Liver (tissue), 9 donors: ENCODE data around the gene CCR9. TPM values are rescaled to one million over a fixed set of nuclear protein-coding genes. Genes with fewer than 3 reads are reported as not detected.

ENCODE experiments used
- DNase-seq: peaks from one replicate; pipeline ENCODE4 v3.0.0-alpha.2; 2017; ENCODE audit warnings: low spot score
- H3K27ac ChIP-seq, 2 donors: one replicate each; pipeline ENCODE4 v1.7.0; 2013; ENCODE audit warnings: inconsistent platforms in 2 of 2, low read length in 2 of 2, control low read depth in 1 of 2, low read depth in 1 of 2, mild to moderate bottlenecking in 1 of 2
- H3K27me3 ChIP-seq, 4 donors: one replicate each; pipeline versions ENCODE4 v1.6.1 to v1.7.0; 2013; ENCODE audit warnings: low read length in 3 of 4, inconsistent platforms in 1 of 4, mild to moderate bottlenecking in 1 of 4, moderate library complexity in 1 of 4; ENCODE audit not compliant: control insufficient read depth in 4 of 4, insufficient read depth in 4 of 4
- H3K36me3 ChIP-seq, 4 donors: one replicate each; pipeline versions ENCODE4 v1.6.1 to v1.7.0; 2013; ENCODE audit warnings: low read length in 3 of 4, mild to moderate bottlenecking in 3 of 4, low read depth in 1 of 4, moderate library complexity in 1 of 4; ENCODE audit not compliant: control insufficient read depth in 4 of 4, insufficient read depth in 3 of 4
- H3K4me1 ChIP-seq, 4 donors: one replicate each; pipeline versions ENCODE4 v1.6.1 to v1.7.0; 2013; ENCODE audit warnings: low read length in 3 of 4, mild to moderate bottlenecking in 3 of 4, moderate library complexity in 1 of 4; ENCODE audit not compliant: control insufficient read depth in 4 of 4, insufficient read depth in 4 of 4
- H3K4me3 ChIP-seq, 3 donors: one replicate each; pipeline versions ENCODE4 v1.6.1 to v1.7.0; 2013; ENCODE audit warnings: low read length in 3 of 3, control low read depth in 1 of 3, low read depth in 1 of 3, mild to moderate bottlenecking in 1 of 3
- H3K9ac ChIP-seq, 2 donors: one replicate each; pipeline ENCODE4 v1.7.0; 2013; ENCODE audit warnings: low read length in 2 of 2, mild to moderate bottlenecking in 2 of 2, moderate library complexity in 2 of 2, control low read depth in 1 of 2, low read depth in 1 of 2
- H3K9me3 ChIP-seq, 4 donors: one replicate each; pipeline versions ENCODE4 v1.6.1 to v1.7.0; 2013; ENCODE audit warnings: low read length in 3 of 4; ENCODE audit not compliant: control insufficient read depth in 4 of 4
- ATF3 ChIP-seq: IDR thresholded peaks from 2 replicates; pipeline ENCODE4 v1.6.1; 2016; ENCODE audit warnings: antibody characterized with exemption
- CTCF ChIP-seq: fragments of 150-350 bp; IDR thresholded peaks from 2 replicates; pipeline ENCODE4 v1.5.1; 2017; ENCODE audit warnings: improper control_type of control experiment, low read depth, low read length; ENCODE audit not compliant: missing input control
- EGR1 ChIP-seq, 2 donors: IDR thresholded peaks; 2 replicates each; pipeline ENCODE4 v1.6.1; 2016 to 2018; ENCODE audit warnings: antibody characterized with exemption in 2 of 2, low read depth in 2 of 2
- FOXA1 ChIP-seq: IDR thresholded peaks from 2 replicates; pipeline ENCODE4 v1.6.1; 2016; ENCODE audit warnings: antibody characterized with exemption
- FOXA2 ChIP-seq: IDR thresholded peaks from 2 replicates; pipeline ENCODE4 v1.6.1; 2016; ENCODE audit warnings: antibody characterized with exemption
- GABPA ChIP-seq, 2 donors: IDR thresholded peaks in 1 of 2; conservative IDR thresholded peaks in 1 of 2; 2 replicates each; pipeline ENCODE4 v1.6.1; 2016; ENCODE audit warnings: antibody characterized with exemption in 2 of 2, mild to moderate bottlenecking in 1 of 2, moderate library complexity in 1 of 2
- HNF4A ChIP-seq, 2 donors: conservative IDR thresholded peaks; 2 replicates each; pipeline ENCODE4 v1.6.1; 2016; ENCODE audit warnings: antibody characterized with exemption in 2 of 2, mild to moderate bottlenecking in 2 of 2
- HNF4G ChIP-seq: IDR thresholded peaks from 2 replicates; pipeline ENCODE4 v1.6.1; 2016; ENCODE audit warnings: antibody characterized with exemption
- JUND ChIP-seq, 2 donors: IDR thresholded peaks; 2 replicates each; pipeline ENCODE4 v1.6.1; 2016; ENCODE audit warnings: antibody characterized with exemption in 2 of 2
- MAX ChIP-seq: IDR thresholded peaks from 2 replicates; pipeline ENCODE4 v1.6.1; 2016; ENCODE audit warnings: antibody characterized with exemption
- NR2F2 ChIP-seq: IDR thresholded peaks from 2 replicates; pipeline ENCODE4 v1.6.1; 2016; ENCODE audit warnings: antibody characterized with exemption
- RAD21 ChIP-seq, 2 donors: IDR thresholded peaks; 2 replicates each; pipeline ENCODE4 v1.6.1; 2016; ENCODE audit warnings: antibody characterized with exemption in 2 of 2, mild to moderate bottlenecking in 2 of 2
- REST ChIP-seq: IDR thresholded peaks from 2 replicates; pipeline ENCODE4 v1.6.1; 2016; ENCODE audit warnings: antibody characterized with exemption, mild to moderate bottlenecking
- RXRA ChIP-seq, 2 donors: IDR thresholded peaks; 2 replicates each; pipeline ENCODE4 v1.6.1; 2017 to 2018; ENCODE audit warnings: antibody characterized with exemption in 2 of 2, mild to moderate bottlenecking in 1 of 2
- SP1 ChIP-seq: IDR thresholded peaks from 2 replicates; pipeline ENCODE4 v1.6.1; 2018; ENCODE audit warnings: antibody characterized with exemption, mild to moderate bottlenecking
- TAF1 ChIP-seq: conservative IDR thresholded peaks from 2 replicates; pipeline ENCODE4 v1.6.1; 2016; ENCODE audit warnings: antibody characterized with exemption, mild to moderate bottlenecking
- ZBTB33 ChIP-seq: IDR thresholded peaks from 2 replicates; pipeline ENCODE4 v1.6.1; 2016; ENCODE audit warnings: antibody characterized with exemption
- whole genome bisulfite sequencing: extraction: QIAGEN DNeasy Blood & Tissue Kit; methylation state at CpG from one replicate; pipeline ENCODE4 v1.1.7; 2013; 5-methylcytosine and 5-hydroxymethylcytosine counted together
- polyA plus RNA-seq, 2 donors: library from polyadenylated mRNA; stranded (reverse) in 1 of 2; unstranded in 1 of 2; fragments of 200-250 nt in 1 of 2; fragments of >200 nt in 1 of 2; fragmentation: Nextera tagmentation in 1 of 2; extraction: Ambion mirVana in 1 of 2; gene quantifications; one replicate each; pipeline versions ENCODE4 v1.2.1 to v1.2.3, GENCODE V29; 2013 to 2015
- total RNA-seq, 2 donors: library from RNA; depleted of rRNA; stranded (reverse); fragments of >200 nt; gene quantifications; one replicate each; pipeline ENCODE4 v1.2.3, GENCODE V29; 2014
- donor health status: healthy.
- donor health status: healthy.
- donor health status: healthy.
- donor health status: healthy.
- donor health status: healthy.

CCR9 gene
- total and polyA plus RNA-seq, 4 donors: 0.28 TPM; not detected in 3

- no peak for DNase-seq
- TF ChIP-seq EGR1 (IDR thresholded peaks at IDR 0.05; ENCODE audit: low read depth in 2 of 2): no peak
- TF ChIP-seq RAD21 (IDR thresholded peaks at IDR 0.05): no peak
- TF ChIP-seq FOXA1: no peak
- TF ChIP-seq ZBTB33: no peak
- no peak for TF ChIP-seq SP1
- TF ChIP-seq REST: no peak
- no peak for TF ChIP-seq ATF3
- TF ChIP-seq CTCF: no peak
- TF ChIP-seq TAF1: no peak
- no peak for TF ChIP-seq NR2F2
- TF ChIP-seq JUND (IDR thresholded peaks at IDR 0.05): no peak
- TF ChIP-seq MAX: no peak
- TF ChIP-seq RXRA (IDR thresholded peaks at IDR 0.05): no peak
- TF ChIP-seq HNF4G: no peak
- no peak for TF ChIP-seq FOXA2
- TF ChIP-seq GABPA (IDR thresholded peaks at IDR 0.05 in 1 of 2, conservative IDR thresholded peaks at IDR 0.05 in 1 of 2): no peak
- TF ChIP-seq HNF4A (conservative IDR thresholded peaks at IDR 0.05): no peak
Observed at GRCh38 chr3:45921158-45922038, 35.1 kb downstream of the CCR9 start.

More at GRCh38 chr3:45921158-45922038, 35.1 kb downstream of the CCR9 start:
- WGBS: 95% methylated on average over 14 of the region's 14 CpGs
- Histone ChIP-seq H3K9ac (no peak overlapping the region), H3K27ac (no peak overlapping the region), H3K9me3 (no peaks in the 10 kb centered on the region), H3K4me1 (no peaks in the 10 kb centered on the region), H3K4me3 (no peak overlapping the region), H3K36me3 (peaks cover 3 to 45% (median 22%) of the 10 kb centered on the region in 4 donors), H3K27me3 (no peaks in the 10 kb centered on the region)
